GM19035 (cell line): Measurements from ENCODE around the gene CDK15.

Experiments
- ATAC-seq: cut with Tn5 transposase; IDR thresholded peaks from one replicate; pipeline ENCODE4 v1.9.1; 2021; ENCODE audit not compliant: unreplicated experiment

Gene CDK15

DNA sequence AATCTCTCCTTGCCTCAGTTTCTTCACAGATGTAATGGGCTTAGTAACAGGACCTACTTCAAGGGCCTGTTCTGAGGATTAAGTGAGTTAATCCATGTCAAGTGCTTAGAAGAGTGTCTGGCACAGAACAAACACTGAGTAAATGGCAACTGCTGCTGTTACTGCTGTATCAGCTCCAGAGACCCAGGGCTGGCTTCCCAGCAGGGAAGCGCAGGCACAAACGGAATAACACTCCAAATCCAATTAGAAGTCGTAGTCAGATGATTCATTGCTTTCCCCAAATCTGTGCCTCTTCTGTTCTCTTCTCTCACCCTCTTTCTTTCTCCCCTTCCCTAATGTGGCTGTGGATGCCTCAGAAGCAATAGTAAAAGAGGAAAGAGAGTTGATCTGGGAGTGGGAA, 126.2 kb downstream of the CDK15 start:
- no peak for ATAC-seq

GRCh38 chr2:201933792-201934237, 127.5 kb downstream of the CDK15 start:
- no peak for ATAC-seq

- ATAC-seq = no peak
Observed at GRCh38 chr2:201936817-201937216, 130.5 kb downstream of the CDK15 start.

DNA sequence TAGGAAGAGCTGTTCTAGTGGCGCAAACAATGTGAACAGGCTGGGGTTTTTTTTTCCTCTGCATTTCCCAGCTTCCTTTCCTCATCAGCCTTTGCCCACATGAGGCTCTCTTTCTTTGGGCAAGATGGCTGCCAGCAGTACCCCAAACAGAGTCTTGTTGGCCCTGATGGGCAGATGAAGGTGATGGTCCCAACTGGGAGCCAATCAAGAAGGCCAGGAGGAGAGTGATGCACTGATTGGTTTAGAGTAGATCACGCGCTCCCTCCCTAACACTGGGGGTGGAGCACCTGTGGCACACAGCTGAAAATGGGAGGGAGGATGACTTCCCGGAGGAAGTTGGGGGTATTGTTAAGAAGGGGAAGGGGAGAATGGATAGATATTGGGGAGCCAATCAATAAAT, 131.0 kb downstream of the CDK15 start:
- no peak for ATAC-seq

DNA sequence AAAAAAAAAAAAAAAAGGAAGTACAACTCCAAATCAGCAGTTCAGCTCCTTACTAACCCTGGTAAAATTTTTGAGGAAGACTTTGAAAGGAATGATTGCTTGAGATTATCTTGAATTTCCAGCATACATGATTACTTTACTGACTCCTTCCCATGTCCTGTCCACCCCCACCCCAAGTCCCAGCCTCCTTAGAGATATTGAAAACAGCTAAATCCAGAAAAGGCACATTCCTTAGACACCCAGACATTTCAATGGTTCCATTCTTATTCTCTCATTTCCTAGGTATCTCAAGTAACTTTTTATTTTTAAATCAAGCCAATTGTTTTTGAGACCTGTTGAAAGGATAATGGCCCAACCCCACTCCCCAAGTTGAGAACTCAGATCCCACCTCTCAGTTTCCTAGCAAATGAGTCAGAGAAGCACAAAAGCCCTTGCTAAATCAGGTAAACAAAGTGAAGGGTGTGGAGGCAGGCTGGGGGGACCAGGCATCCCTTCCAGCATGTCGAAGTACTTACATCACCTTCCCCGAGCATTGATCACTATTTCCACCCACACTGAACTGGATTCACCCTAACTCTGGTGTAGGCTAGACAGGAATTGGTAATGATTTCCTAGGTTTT, 131.9 kb downstream of the CDK15 start:
- ATAC-seq = no peak

- ATAC-seq = no peak
Observed at GRCh38 chr2:201938781-201939180, 132.4 kb downstream of the CDK15 start.

DNA sequence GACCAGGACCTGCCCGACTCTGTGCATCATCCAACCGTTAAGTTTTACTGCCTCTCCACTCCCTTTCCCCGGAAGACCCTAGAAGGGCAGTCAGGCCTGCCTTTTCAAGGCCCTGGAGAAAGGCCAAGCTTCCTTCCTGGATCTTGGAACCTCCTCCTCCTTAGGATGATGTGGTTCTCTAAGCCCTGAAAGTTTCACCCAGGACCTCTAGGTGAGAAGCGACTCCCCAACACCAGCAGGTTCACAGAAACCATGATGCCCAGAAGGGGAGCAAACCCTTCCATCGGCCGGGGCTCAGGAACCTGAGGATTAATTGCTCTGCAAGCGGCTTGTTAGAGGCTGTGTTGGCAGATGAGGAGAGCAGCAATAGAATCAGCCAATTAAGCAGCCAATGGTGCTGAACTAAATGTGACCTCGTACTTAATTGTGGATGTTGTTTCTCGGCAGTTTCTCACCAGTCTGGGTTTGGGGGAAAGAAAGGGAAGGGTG, 133.2 kb downstream of the CDK15 start:
- ATAC-seq = no peak

DNA sequence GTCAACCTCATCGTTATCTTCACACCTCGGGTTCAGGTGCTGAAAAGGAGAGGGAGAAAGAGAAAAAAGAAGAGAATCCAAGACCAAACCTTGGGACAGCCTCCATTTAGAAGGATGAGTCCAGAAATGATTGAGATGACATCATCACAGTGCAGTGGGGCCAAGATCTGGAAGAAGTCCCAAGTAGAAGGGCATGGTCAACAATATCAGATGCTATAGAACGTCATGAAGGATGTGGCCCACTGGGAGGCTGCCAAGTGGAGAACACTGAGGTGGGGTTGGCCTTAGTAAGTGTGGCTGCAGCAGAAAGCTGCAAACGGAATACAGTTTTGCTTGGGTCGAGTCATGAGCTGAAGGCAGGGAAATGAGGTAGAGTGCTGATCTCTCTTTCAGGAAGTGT, 136.2 kb downstream of the CDK15 start:
- no peak for ATAC-seq
